Left colon (tissue), 2 donors: ENCODE measurements around the gene TMEM255B. TPM values are rescaled to one million over a fixed set of nuclear protein-coding genes. Genes with fewer than 3 reads are reported as not detected.
"Not testable (repeated sequence)": the region's sequence is repeated elsewhere in the genome, so short reads cannot be mapped to it uniquely, and the experiment has no call there.

ENCODE experiments used
- ATAC-seq: fragments of 200-7000 bp; cut with Tn5 transposase; one replicate; pipeline ENCODE4 v1.9.1; 2020; ENCODE audit warnings: mild to moderate bottlenecking, moderate library complexity
- DNase-seq, 2 donors: peaks; one replicate each; pipeline ENCODE4 v3.0.0-alpha.2; 2020
- intact Hi-C, 2 donors: fragments of 100-400 bp; cut with DNase I in 1 of 2; cut with micrococcal nuclease in 1 of 2; formaldehyde crosslinking; loops; one replicate each; pipeline versions ENCODE4 v1.11.2 to v1.14.0; 2022; cut with DNase I, micrococcal nuclease
- total RNA-seq, 2 donors: library from RNA; stranded (reverse); fragmentation: NEBNext Ultra II Directional; extraction: Animal tissue kit (Norgen Biotek cat#: 25700); gene quantifications; one replicate each; pipeline ENCODE4 v1.2.1, GENCODE V29; 2021
- donor health status: DM: no; HTN: no; CAD: no.
- donor health status: DM: yes; HTN: yes; CAD: no.

The TMEM255B gene
- total RNA-seq, 2 donors from 2014 or later, result 1.9 to 2.4 TPM

DNA sequence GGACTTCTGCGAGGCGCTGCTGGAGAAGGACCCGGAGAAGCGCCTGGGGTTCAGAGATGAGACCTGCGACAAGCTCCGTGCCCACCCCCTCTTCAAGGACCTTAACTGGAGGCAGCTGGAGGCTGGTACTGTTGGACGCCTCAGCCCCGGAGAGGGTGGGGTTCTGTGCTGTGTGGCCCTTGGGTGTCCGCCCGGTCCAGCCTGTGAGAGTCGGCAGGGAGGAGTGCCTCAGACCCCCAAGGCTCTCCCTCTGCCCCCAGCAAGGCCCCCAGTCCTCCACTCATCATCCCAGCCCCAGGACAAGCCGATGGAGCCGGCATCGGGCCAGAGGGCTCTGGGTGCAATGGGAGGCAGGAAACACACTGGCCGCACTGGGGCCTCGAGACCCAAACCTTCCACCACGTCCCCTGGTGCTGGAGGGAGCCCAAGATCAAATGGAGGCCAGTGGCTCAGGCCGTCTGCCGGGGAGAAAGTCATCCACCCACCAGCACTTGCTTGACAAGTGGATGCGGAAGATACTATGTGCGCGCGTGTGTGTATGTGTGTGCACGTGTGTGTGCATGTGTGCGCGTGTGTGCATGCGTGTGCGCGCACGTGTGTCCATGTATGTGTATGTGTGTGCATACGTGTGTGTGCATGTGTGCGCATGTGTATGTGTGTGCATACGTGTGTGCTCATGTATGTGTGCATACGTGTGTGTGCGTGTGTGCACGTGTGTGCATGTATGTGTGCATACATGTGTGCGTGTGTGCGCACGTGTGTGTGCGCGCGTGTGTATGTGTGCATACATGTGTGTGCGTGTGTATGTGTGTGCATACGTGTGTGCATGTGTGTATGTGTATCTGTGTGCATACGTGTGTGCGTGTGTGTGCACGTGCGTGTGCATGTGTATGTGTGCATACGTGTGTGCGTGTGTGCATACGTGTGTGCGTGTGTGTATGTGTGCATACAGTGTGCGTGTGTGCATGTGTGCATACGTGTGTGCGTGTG lies 25.8 kb upstream of the TMEM255B start:
- DNase-seq, result no peak
- no peak for ATAC-seq
- intact Hi-C loops, result no loop called here

DNA sequence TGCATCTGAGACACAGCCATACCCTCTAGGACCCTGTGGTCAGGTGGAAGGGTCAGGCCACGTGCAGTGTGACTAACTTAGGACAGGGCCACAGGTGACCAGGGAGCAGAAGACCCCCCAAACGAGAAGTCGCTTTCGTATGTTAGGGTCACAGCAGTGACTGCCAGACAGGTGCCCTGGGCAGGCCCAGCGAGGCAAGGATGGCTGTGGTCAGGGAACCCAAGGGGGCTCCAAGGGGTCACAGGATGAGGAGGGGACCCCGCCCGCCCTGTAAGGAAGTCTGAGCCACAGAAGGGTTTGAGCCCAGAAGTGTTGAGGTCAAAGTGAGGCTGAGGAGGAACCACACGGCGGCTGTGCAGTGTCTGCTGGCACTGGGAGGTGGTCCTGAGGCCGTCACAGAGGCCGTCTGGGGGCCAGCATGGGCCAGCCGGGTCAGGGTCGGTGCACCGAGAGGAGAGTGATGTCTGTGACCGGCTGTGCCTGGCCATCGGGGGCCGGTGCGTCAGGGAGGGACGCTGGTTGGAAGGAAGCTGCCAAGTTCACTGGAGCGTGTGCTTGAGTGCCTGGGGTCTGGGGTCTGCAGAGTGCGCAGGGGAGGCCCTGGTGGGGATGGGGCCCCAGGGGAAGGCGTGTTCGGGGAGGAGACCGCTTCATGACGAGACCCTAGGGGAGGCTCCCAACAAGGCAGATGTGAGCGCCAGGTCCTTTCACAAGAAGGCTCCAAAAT lies 24.8 kb upstream of the TMEM255B start:
- no peak for ATAC-seq
- intact Hi-C loops, result no loop called here
- DNase-seq, result no peak

GRCh38 chr13:113734826-113735125 lies 24.2 kb upstream of the TMEM255B start:
- DNase-seq, result no peak
- intact Hi-C loops, result no loop called here
- ATAC-seq, result no peak

DNA sequence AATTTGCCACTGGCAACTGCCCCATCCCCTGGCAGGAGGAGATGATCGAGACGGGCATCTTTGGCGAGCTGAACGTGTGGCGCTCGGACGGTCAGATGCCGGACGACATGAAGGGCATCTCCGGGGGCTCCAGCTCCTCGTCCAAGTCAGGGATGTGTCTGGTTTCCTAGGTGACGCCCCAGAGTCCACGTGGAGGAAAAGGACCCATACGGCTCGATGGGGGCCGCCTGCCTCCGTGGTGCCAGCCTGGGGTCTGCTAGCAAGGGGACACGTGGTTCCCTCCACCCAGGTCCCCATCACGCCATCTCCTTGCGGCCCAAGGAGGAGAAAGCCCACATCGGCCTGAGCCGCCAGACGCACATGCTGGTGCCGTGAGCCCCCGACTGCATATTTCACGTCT lies 23.8 kb upstream of the TMEM255B start:
- DNase-seq (no peak), ATAC-seq (no peak)
- intact Hi-C loops, result no loop called here

GRCh38 chr13:113735750-113736149 lies 23.3 kb upstream of the TMEM255B start:
- intact Hi-C loops, result no loop called here
- no peak for DNase-seq
- ATAC-seq, result no peak

- ATAC-seq, result peak; percentile 84
- intact Hi-C loops, result no loop called here
- DNase-seq, result peak; percentile 52 to 54
Observed at GRCh38 chr13:113736258-113736731, 22.7 kb upstream of the TMEM255B start.

GRCh38 chr13:113737803-113738202 lies 21.2 kb upstream of the TMEM255B start:
- intact Hi-C loops, result no loop called here
- no peak for DNase-seq
- no peak for ATAC-seq

- DNase-seq, result no peak
- ATAC-seq, result no peak
Observed at GRCh38 chr13:113739527-113740285, 19.3 kb upstream of the TMEM255B start.

DNA sequence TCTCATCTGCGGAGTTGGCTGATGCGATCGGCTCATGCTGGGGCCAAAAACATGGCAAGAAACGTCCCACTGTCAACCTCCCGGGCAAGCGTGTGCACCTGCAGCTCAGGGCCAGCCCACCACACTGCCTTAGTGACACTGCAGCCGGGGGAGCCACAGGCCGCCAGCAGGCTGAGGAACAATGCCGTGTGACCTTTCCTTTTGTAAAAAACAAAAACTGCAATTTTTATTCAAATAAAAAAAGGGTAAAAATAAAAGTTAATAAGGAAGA lies 18.8 kb upstream of the TMEM255B start:
- ATAC-seq, result no peak
- intact Hi-C loops, result no loop called here
- DNase-seq, result no peak

More at GRCh38 chr13:113739527-113740285, 19.3 kb upstream of the TMEM255B start:
- intact Hi-C loops, result no loop called here

- intact Hi-C loops, result no loop called here
- DNase-seq, result no peak
- no peak for ATAC-seq
Observed at GRCh38 chr13:113740661-113741060, 18.4 kb upstream of the TMEM255B start.

GRCh38 chr13:113741191-113741668 lies 17.8 kb upstream of the TMEM255B start:
- intact Hi-C loops, result no loop called here
- ATAC-seq, result no peak
- DNase-seq, result no peak

DNA sequence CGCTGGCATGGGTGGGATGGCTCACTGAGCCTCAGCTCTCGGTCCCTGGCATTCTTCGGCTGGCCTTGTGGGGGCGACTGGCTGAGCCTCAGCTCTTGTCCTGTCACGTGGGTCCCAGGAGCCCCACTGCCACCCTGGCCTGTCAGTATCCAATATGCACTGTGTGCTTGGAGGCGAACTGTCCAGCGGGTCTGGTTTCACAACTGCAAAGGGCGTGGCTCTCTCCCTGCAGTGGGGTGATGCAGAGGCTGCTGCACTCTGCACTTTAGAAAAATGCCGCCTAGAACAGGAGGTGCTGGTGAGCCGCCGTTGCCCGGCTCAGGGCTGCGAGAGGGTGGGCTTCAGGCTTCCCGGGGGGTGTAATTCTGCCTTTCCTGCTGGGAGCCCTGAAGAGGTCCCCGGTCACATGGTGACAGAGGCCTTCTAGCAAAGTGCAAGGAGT lies 17.0 kb upstream of the TMEM255B start:
- peak; percentile 76 for ATAC-seq
- DNase-seq, result peak; percentile 52 to 68

GRCh38 chr13:113742445-113743120 lies 16.4 kb upstream of the TMEM255B start:
- DNase-seq (no peak), ATAC-seq (no peak)
- intact Hi-C loops, result no loop called here

More for the DNA sequence above, 17.0 kb upstream of the TMEM255B start:
- intact Hi-C loops, result no loop called here

GRCh38 chr13:113743366-113744195 lies 15.4 kb upstream of the TMEM255B start:
- intact Hi-C loops, result no loop called here
- ATAC-seq (peak; percentile 2), DNase-seq (no peak)

DNA sequence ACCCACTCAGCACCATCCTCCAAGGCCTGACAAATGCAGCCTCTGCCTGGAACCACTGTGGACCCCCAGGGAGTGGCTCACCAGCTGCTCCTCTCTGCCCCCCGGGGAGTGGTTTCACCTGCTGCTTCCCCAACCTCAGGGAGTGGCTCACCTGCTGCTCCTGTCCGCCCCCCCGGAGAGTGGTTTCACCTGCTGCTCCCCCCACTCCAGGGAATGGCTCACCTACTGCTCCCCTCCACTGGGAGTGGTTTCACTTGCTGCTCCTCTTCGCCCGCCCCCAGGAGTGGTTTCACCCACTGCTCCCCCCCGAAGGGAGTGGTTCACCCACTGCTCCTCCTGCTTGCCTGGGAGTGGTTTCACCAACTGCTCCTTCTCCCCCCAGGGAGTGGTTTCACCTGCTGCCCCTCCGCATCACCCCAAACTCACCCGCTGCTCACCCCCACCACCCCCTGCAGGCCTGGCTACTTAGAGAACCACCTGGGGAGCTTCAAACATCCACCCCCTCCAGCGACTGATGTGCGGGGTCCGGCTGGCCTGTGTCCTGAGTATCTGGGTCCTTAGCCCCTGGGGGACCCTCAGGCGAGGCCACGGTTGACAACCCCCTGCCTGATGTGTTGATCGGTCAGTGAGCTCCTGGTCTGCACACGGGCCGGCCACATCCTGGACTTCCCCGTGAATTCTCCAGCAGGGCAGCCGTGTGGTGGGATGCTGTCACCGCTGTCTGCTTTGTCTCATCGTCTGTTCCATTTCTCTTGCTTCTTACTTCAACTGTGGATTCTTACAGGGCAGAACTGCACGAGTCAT lies 14.6 kb upstream of the TMEM255B start:
- peak; percentile 58 for ATAC-seq
- DNase-seq, result peak; percentile 36 to 67
- intact Hi-C loops, result no loop called here

DNA sequence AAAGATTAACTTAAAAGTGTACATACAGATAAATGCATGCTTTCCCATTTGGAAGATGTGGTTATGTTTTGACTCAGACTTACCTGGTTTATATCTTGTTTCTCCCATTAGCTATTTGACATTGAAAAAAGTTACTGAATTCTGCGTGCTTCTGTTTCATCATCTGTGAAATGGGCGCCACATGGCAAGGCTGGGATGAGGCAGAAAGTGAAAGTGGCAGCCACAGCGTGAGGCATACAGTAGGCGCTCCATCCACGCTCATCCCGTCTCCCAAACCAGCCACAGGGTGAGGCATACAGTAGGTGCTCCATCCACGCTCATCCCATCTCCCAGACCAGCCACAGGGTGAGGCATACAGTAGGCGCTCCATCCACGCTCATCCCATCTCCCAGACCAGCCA lies 14.0 kb upstream of the TMEM255B start:
- DNase-seq, result no peak
- no peak for ATAC-seq
- intact Hi-C loops, result no loop called here

DNA sequence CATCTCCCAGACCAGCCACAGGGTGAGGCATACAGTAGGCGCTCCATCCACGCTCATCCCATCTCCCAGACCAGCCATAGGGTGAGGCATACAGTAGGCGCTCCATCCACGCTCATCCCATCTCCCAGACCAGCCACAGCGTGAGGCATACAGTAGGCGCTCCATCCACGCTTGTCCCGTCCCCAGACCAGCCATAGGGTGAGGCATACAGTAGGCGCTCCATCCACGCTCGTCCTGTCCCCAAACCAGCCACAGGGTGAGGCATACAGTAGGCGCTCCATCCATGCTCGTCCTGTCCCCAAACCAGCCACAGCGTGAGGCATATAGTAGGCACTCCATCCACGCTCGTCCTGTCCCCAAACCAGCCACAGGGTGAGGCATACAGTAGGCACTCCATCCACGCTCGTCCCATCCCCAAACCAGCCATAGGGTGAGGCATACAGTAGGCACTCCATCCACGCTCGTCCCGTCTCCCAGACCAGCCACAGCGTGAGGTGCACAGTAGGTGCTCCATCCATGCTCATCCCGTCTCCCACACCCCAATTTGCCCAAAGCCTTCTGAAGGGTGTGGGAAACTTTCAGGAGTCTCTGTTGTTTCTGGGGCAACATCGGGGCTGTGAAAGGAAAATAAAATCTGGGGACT lies 13.4 kb upstream of the TMEM255B start:
- ATAC-seq, DNase-seq, intact Hi-C loops: not testable (repeated sequence)
